NCI-H1092 (cell line): ENCODE measurements around the gene DGLUCY.
"Not testable (repeated sequence)": the region's sequence is repeated elsewhere in the genome, so short reads cannot be mapped to it uniquely, and the experiment has no call there.

Experiments used
- DNase-seq: peaks from one replicate; lab custom pipeline; 2025; lab: John Stamatoyannopoulos, UW

The DGLUCY gene

DNA sequence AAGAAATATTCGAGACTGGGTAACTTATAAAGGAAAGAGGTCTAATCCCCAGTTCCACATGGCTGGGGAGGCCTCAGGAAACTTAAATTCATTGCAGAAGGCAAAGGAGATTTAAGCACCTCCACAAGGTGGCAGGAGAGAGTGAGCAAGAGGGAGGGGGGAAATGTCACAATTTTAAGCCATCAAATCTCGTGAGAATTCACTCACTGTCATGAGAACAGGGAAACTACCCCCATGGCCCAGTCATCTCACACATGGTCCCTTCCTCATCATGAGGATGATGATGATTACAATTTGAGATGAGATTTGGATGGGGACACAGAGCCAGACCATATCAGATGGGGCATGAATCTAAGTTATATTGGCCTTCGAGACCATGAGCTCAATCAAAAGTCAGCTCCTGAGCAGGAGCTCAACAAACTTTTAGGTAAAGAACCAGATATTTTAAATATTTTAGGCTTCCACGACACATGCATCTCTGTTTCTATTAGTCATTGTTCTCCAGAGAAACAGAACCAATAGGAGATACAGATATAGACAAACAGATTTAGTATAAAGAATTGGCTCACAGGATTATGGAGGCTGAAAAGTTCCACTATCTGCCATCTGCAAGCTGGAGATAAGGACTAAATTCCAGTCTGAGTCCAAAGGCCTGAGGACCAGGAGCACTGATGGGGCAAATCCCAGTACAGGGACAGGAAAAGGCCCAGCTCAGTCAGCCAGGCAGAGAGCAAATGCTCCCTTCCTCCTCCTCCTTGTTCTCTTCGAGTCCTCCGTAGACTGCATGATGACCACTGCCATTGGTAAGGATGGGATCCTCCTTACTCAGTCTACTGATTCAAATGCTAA lies 24.9 kb downstream of the DGLUCY start:
- peak; percentile 30 for DNase-seq

DNA sequence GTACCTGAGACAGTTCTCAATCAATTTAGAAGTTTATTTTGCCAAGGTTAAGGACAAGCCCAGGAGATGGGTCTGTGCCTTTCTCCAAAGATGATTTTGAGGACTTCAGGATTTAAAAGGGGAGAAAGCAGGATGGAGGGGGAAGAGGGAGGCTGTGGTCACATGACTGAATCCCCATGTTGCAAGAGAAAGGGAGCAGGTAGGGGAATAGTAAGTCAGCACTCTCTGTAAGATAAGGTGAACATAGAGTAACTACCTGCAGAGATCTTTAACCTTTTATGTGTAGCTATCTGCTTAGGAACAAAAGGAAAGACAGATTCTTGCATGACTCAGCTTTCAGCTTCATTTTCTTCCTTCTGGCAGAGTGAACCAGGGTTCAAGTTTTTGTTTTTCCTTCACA lies 25.9 kb downstream of the DGLUCY start:
- DNase-seq = no peak

DNA sequence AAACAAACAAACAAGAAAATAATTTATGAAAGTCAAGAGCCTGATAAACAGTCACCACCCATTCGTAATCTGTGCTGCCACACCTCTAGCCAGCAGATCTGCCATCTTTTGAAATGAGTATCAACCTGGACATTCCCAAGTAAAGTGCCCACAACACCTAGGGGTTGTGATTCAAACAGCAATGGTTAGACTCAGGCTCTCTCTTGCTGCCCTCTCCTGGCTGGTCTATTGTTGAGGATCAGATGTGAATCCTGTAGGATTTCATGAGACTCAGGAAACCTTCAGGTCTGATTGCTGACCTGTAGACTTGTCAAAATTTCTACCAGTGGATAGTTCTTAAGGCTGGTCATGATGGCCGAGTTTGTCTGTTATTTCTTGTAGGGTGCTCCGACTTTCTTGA lies 26.8 kb downstream of the DGLUCY start:
- DNase-seq = no peak

DNA sequence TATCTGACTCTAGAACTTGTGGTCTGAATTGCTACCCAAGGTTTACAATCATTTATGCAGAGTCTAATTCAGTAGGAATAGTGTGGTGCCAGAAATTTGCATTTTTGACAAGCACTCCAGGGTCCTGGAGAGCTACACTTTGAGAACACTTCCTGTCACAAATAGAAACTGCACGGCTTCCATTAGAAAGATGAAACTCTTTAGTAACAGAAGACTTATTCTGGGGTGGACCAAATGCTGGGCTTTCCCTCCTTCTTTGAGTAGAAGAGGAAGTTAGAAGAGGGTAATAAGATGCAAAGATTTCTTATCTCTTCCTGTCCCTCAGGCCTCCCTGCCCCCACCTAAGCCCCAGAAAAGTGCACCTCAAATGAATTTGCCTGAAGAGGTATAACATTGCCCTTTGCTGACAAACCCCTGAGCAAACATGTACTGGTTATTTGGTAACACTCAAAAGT lies 28.4 kb downstream of the DGLUCY start:
- DNase-seq = no peak

DNA sequence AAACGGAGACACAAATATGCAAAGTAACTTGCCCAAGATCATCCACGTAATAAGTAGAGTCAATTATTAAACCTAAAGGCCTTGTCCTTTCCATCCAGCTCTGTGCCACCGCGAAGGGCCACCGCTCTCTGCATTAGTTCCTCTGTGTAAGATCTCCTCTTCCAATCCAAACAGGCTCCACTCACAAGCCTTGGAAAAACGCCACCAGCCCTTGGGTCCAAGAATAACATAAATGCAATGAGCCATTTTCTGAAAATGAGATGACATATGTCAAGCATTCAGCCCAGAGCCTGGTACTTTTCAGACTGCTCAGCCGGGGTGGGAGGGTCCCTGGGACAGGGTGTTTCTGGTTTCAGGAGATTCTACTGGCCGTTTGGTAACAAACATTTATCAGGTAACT lies 30.0 kb downstream of the DGLUCY start:
- peak; percentile 10 for DNase-seq

DNA sequence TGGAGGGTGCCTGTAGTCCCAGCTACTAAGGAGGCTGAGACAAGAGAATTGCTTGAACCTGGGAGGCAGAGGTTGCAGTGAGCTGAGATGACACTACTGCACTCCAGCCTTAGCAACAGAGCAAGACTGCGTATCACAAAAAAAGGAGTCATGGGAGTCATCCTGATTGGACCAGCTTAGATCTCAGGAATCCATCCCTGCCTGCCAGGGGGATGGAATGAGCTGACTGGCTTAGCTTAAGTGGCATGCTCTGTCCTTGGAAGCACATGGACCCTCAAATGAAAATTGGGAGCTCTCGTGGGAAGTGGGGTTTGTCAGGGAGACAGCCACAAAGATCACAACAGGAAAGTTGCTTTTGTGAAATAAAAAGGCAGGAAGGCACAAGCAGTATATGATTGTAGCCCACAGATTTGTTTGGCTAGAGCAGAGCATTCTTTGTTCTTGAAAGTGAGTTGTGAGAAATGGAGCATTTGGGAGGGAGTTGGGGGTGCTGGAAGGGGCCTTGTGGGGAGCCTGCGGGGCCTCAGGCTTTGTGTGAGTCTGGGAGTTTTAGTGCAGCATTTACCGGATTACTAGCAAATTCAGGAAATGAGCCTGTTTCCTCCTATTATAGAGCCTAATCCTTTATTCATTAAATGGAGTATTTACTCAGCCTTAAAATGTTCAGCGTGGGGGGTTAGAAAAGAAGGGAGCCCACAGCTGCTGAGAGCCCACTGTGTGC lies 30.7 kb downstream of the DGLUCY start:
- no peak for DNase-seq

DNA sequence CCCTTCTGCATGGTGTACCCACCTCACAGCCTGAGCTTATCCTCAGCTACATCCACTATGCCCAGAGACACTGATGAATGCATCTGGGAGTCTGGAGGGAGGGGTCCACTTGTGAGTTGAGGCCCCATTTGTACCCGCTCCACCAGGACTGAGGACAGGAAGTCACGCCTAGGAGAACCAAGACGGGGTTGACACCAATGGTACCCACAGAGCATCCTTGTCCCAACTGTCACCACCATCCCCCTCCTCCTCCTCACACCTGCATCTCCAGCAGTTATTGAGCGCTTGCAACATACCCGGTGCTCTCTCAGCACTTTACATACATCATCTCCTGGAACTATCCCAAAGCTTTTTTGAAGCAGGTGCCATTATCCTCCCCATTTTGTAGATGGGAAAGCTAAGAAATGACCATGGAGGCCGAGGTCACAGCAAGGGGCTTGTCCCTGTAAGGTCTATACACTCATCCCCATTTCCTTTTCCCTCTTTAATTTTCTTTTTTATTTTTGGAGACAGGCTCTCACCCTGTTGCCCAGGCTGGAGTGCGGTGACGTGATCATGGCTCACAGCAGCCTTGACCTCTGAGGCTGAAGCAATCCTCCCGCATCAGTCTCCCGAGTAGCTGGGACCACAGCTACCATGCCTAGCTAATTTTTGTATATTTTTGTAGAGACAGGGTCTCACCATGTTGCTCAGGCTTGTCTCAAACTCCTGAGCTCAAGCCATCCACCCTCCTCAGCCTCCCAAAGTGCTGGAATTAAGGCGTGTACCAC lies 31.7 kb downstream of the DGLUCY start:
- no peak for DNase-seq

DNA sequence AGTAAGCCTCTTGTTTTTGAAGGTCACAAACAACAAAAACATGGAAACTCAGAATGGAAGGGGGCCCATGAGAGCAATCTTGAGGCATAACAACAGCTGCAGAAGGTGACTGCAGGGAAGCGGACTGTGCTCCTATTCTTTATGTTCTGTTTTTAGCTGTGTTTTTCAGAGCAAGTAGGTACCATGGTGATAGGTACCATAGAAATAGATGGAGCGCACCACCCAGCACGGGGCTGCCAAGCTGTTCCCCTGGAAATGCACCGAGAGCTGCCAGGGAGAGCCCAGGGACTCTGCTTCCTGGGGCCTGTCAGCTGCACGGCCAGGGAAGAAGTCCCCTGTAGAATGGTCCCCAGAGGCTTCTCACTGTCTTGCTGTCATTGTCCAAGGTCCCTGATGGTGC lies 32.8 kb downstream of the DGLUCY start:
- DNase-seq = no peak

DNA sequence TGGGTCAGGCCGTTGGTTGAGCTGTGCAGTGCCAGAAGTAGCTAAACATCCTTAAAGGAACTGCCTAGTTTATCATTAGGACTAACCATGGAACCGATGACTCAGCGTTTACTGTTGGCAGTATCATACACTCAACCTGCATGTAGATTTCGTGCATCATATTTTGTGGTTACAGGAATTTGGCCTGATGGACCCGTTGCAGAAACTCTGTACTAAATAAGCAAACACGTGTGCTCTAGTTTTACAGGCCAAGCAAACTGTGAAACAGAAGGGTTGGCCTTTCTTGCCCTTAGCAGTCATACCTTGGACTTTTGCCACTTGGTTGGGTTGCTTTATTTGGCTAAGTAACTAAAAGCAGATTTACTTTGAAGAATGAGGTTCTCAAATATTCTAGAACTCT lies 35.6 kb downstream of the DGLUCY start:
- no peak for DNase-seq

DNA sequence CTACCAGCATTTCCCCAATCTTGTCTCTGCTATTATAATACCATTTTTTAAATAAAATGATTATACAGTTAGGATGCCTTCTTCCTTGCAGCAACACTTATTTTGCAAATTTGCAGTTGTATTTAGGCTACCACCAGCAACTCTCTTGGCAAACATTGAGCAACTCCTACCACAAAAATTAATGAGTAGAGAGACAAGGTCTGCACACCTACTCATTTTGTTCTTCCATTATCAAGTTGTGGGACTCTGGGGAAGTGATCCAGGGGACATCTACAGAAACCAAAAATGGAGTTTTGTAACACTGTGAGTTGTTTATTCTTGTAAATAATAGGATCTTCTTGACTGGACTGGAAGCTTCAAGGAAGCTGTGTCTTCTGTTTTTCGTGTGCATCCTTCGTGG lies 38.6 kb downstream of the DGLUCY start:
- DNase-seq = no peak

DNA sequence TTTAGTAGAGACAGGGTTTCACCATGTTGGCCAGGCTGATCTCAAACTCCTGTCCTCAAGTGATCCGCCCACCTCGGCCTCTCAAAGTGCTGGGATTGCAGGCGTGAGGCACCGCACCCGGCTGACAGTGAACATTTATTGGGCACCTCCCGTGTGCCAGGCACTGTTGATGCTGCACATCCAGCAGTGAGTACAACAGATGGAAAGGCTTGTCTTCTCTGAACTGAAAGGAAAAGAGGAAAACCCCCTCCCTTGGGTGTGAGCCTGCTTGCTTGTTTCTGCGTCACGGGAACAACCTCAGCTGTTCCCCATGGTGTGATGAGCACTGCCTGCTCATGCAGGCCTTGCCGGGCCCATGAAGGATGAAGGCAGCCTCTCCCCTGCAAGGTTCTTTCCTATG lies 39.5 kb downstream of the DGLUCY start:
- DNase-seq = no peak

DNA sequence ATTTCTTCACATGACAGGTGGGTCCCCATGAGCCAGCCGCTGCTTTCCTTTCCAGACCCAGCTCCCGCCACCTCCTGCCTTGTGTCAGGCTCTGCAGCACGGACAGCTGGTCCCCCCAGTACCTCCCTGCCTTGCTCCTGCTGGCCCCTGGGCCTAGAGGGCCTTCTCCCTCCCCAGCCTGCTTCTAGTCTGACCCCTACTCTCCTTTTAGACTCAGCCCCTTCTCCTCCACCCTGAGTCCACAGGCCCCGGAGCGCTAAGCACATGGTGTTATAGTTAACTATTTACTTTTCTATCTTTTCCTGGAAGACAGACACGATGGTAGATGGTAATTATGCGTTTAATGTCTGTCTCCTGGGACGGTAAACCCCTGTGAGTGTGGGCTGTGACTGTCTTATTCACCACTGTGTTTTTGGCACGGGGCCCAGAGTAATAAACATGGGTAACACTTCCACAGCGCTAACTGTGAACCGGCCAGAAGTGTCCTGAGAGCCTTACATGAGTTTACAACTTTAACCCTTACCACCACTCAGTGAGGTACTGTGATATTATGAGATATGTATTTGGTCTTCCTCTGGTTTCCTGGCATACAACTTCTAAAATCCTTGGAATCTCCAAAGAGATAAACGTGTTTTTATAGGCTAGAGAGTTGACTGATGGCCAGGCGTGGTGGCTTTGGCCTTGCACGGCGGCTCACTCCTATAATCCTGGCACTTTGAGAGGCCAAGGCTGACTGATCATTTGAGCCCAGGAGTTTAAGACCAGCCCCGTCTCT lies 41.2 kb downstream of the DGLUCY start:
- peak; percentile 82 for DNase-seq

DNA sequence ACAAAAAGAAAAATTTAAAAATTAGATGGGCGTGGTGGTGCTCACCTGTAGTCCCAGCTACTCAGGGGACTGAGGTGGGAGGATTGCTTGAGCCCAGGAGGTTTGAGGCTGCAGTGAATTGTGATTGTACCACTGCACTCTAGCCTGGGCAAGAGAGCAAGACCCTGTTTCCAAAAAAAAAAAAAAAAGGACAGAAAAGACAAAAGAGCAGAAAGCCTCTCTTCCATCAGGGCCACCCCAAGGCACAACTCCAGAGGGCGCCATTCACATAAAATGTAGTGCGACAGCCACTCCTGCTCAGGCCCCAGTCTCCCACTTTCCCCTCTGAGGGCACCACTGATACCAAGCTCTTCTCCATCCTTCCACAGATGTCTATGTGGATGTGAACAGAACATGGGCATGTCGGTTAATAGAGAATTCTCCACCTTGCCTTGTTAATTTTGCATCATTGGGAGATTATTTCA lies 41.8 kb downstream of the DGLUCY start:
- no peak for DNase-seq

DNA sequence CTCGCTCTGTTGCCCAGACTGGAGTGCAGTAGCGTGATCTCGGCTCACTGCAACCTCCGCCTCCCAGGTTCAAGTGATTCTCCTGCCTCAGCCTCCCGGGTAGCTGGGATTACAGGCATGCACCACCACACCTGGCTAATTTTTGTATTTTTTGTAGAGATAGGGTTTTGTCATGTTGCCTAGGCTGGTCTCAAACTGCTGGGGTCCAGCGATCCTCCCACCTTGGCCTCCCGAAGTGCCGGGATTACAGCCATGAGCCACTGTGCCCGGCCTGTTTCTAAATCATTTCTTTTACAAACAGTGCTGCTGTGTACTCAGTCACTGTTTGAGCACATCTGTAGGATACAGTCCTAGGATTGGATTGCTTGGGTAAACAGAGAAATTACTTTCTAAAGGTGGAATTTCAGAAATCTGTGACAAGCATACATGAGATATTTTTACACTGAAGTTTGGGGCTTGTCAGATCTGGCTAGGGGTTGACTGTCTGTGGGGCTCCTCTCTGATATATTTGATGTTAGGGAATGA lies 42.3 kb downstream of the DGLUCY start:
- not testable (repeated sequence) for DNase-seq

DNA sequence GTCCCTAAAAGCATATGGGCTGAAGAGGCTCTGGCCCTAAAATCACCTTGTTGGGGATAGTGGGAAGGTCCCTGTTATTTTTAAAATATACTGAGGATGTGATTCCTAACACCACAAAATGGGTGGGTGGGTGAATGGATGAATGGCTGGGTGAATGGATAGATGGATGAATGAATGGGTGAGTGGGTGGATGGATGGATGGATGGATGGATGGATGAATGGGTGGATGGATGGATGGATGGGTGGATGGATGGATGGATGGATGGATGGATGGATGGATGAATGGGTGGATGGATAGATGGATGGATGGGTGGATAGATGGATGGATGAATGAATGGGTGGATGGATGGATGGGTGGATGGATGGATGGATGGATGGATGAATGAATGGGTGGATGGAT lies 43.0 kb downstream of the DGLUCY start:
- DNase-seq = not testable (repeated sequence)

DNA sequence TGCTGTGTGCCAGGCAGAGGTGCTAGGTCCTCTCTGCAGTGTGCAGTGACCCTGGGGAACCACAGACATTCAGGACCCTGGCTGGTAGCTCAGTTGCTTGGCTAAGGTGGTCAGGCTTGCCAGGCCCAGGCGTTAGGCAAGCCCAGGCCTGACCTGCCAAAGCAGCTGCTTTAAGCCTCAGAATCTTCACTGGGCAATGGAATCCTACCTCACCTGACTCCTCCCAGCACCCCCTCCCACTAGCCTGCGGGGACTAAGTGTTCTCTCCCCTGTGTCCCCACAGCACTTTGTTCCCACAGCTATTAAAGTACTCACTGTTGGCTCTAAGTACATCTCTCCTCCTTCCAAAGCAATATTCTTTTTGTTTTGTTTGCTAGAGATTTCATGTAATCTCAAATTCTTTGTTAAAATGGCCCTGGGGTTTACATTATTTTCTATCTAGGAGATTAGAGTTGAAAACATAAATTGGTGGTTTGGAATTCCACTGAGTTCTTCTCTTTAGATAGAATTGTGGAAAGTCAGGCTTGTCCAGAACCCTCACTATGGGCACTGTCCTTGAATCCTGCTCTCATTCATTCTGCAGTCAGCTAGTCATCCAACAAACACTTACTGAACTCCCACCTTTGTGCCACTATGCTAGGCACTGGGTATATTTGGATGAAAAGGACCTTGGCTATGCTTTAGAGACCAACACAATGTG lies 44.4 kb downstream of the DGLUCY start:
- no peak for DNase-seq

DNA sequence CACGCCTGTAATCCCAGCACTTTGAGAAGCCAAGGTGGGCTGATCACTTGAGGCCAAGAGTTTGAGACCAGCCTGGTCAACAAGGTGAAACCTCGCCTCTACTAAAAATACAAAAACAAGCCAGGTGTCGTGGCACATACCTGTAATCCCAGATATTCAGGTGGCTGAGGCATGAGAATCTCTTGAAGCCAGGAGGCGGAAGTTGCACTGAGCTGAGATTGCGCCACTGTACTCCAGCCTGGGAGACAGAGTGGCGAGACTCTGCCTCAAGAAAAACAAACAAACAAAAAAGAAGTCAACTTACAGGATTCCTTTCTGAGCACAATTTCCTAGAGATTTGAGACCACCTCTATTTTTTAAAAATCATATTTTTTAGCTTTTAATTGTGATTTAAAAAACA lies 45.3 kb downstream of the DGLUCY start:
- no peak for DNase-seq

DNA sequence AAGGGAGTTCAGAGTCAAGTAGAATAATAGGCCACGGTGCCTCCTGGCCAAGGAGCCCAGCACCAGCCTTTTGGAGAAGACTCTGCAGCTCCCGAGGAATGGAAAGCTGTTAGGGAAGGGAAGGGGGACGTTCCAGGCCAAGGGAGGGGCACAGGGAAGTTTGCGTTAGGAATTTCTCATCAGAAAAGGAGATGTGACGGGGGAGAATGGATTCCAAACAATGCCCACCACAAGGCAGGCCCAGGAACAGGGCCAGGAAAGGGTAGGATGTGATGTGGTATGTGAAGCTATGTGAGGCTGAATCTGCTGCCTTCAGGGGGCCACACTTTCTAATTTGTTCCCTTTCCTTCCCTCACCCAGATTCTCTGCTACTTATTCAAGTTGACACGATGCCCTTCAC lies 46.0 kb downstream of the DGLUCY start:
- DNase-seq = no peak

DNA sequence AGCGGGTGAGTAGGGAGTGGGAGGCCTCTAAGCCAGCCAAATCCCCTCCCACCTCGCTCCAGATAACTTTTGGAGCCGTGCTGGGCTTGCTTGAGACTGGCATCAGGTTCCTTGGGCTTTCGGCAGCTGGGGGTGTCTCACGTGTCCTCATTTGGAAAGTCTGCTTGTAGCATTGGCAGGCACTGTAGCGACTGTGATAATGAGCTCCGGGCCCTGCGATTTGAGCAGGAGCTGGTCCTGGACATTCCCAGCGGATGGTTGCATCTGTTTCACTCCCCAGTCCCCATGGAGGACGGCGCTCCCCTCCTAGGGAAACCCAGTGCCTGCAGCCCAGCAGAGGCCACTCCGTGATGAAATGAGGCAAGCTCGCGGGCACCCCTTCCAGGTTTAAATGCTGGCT lies 49.4 kb downstream of the DGLUCY start:
- no peak for DNase-seq

DNA sequence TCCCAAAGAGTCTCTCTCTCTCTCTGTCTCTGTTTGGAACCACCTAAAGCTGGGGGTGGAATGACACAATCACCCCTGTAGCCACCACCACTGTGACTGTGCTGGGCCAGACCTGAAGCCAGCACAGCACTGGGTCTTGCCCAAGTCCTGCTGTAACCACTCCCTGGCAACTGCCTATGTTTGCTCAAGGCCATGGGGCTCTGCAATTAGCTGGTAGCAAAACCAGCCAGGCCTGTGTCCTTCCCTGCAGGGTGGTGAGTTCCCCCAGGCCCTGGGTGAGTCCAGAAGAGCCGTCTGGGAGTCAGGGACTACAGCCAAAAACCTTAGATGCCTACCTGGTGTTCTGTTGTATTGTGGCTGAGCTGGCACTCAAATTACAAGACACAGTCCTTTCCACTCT lies 50.8 kb downstream of the DGLUCY start:
- no peak for DNase-seq

DNA sequence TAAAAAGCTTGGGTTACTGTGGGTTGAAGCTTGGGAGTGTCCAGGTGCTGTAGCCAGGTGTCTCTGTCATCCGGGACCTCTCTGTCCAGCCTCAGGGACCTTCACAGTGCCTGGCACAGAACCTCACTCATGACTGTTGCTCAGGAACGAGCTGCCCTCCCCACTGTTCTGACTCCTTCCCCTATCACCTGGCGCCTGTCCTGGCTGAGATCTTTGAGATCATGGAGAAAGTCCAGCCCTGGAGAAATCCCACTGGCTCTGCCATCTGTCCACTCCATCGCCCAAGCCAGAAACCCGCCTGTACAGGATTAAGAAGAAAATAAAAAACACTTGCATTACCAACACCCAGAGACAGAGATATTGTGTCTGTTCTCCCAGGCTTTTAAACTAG lies 53.5 kb downstream of the DGLUCY start:
- no peak for DNase-seq
